A549 (cell line): ENCODE data around the gene MYOZ2.

ENCODE experiments used
- CTCF ChIP-seq: fragments of >200 bp; sonication (Bioruptor Twin); formaldehyde crosslinking; IDR thresholded peaks from 3 replicates; pipeline ENCODE4 v1.5.1; 2016
- MAX ChIP-seq: IDR thresholded peaks from 2 replicates; pipeline ENCODE4 v1.6.1; 2012

- TF ChIP-seq MAX (no peak), CTCF (no peak)
Observed at GRCh38 chr4:119099227-119099810, 36.3 kb upstream of the MYOZ2 start.
